NCI-H146 treated with DMSO at 0.1 percent for 48 hours (cell line): ENCODE data around the gene TEDC1.

Experiments used
- DNase-seq: peaks from one replicate; lab custom pipeline; 2025; ENCODE audit not compliant: unreplicated experiment; lab: John Stamatoyannopoulos, UW

TEDC1 gene

DNA sequence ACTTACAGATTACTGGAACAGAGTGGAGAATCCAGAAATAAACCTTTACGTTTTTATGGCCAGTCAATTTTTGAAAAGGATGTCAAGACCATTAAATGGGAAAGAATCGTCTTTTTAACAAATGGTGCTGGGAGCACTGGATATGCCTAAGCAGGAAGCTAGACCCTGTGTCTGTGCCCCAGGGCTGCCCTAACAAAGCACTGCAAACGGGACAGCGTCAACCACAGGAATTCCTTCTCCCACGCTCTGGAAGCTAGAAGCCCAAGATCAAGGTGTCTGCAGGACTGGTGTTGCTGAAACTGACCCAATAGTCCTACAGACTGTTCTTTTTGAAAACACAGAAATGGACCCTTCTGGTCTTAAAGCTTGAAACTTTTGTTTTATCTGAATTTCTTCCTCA is 26.1 kb downstream of the TEDC1 start:
- DNase-seq, result no peak

GRCh38 chr14:105519946-105520698 is 29.1 kb downstream of the TEDC1 start:
- no peak for DNase-seq

- no peak for DNase-seq
Measured at GRCh38 chr14:105525326-105525725, 34.3 kb downstream of the TEDC1 start.

DNA sequence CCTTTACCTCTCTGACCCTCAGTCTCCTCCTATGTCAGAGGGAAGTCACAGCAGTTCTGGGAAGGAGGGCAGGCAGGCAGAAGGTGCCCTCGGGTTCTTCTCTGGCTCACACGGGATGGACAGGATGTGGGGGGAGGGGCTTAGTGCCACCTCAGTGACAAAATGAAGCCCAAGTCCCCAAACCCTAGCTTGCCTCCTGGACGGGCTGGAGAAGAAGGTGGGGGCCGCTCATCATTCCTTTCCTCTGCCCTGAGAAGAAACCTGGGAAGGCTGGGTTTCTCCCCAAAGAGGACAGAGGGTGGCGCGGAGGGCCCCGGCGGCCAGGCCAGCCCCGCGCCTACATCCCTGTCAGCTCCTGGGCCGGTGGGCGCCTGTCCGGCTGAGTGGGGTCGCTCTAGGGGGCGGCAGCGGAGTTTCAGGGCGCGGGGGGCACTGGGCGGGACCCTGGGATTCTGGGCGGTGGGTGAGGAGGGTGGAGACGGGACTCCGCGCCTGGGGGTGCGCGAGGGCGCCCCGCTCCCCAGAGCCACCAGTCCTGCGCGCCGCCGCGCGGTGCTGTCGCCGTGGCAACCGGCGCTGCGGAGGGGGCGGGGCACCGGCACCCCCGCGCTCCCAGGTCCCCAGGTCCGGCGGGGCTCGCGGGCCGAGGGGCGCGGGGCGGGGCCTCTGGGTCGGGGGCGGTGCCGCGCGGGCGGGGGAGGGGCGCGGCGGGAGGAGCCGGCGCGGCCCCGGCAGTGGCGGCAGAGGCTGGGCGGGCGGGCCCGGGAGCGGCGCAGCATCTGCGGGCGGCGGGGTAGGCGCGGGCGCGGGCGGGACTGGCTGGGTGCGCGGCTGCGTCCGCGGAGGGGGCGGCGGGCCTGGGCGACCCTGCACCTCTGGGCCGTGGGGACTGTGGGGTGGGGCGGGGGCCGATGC is 35.1 kb downstream of the TEDC1 start, which contains the start of gene TMEM121:
Gene TMEM121 (plus strand): TSS at position 723 of the 915 bp plus-strand sequence. CDS start 2,252 bp downstream, outside the sequence.
- DNase-seq, result no peak

DNA sequence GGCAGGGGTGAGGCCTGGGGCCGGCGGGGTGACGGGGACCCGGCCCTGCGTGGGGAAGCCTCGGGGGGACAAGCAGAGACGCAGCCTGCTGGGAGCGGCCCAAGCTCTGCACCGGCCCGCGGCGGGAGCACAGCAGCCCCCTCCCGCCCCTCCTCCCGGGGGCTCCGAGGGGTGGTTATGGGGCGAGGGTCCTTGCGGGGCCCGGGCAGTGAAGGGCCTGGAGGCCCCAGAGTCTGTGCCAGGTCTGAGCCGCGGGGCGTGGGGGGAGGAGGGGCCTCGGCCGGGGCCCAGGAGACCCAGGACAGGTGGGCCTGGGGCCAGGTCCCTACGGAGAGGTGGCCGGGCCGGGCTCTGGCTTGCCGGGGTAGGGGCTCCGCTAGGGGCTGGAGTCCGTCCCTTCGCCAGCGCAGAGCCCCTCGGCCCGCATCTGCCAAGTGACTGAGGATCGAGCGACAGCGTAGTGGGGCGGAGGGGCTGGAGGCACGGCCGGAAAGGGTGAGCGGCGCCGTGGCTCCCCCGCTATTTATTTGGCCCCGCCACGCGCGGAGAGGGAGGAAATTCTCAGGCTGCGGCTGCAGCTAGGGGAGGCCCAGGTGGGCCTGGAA is 35.8 kb downstream of the TEDC1 start:
- DNase-seq, result no peak

DNA sequence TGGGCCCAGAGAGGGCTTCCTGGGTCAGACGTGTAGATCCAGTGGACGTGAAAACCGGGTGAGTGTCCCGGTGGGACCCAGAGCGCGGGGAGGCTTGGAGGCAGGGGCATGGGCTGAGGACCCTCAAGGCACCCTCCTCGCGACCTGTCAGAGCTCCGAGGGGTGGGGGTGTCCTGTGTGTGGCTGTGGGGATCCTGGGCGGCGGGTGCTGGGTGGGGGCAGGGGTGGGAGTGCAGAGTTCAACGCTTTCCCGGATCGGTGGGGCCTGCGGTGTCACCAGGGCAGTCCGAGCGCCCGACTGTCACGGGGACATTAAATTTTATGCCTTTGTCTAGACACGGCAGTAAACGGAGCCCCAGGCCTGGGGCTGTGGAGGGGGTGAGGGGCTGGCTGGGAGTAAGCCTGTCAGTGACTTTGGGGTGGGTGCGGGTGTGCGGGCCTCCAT is 36.4 kb downstream of the TEDC1 start:
- DNase-seq, result no peak

DNA sequence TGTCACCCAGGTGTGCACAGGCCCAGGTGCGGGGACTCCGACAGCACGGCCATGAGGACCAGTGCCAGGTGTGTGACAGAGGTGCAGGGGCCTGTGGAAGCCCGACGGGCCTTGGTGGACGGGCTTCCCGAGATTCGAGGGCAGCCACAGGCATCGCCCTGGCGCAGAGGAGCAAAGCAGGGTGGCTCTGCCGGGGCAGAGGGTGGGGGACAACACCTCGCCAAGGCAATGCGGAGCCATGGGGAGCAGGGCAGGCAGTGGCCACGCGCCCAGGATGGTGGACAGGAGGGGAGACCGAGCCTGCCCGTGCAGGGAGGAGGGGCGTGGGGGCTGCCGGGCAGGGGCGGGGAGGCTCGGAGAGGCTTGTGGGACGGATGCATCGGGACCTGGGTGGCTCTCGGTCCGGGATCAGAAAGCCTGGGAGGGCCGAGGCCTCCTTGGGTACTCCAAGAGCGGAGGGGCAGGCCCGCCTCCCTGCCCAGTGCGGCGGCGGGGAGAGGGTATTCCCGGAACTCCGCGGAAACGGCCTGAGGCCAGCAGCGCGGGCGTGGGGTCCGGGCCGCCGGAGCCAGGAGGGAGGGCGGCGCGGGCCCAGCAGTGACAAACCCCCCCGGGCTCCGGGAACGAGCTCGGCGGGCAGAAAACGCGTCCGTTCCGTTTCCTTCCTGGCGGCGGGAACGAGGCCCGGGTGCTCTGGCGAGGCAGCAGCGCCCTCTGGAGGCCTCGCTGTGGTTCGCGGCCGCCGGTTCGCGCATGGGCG is 37.0 kb downstream of the TEDC1 start:
- DNase-seq, result peak; percentile 39

GRCh38 chr14:105528586-105529318 is 37.7 kb downstream of the TEDC1 start:
- no peak for DNase-seq

DNA sequence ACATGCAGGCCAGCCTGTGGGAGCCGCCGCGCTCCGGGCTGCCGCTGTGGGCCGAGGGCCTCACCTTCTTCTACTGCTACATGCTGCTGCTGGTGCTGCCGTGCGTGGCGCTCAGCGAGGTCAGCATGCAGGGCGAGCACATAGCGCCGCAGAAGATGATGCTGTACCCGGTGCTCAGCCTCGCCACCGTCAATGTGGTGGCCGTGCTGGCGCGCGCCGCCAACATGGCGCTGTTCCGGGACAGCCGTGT is 38.2 kb downstream of the TEDC1 start:
- DNase-seq, result no peak

DNA sequence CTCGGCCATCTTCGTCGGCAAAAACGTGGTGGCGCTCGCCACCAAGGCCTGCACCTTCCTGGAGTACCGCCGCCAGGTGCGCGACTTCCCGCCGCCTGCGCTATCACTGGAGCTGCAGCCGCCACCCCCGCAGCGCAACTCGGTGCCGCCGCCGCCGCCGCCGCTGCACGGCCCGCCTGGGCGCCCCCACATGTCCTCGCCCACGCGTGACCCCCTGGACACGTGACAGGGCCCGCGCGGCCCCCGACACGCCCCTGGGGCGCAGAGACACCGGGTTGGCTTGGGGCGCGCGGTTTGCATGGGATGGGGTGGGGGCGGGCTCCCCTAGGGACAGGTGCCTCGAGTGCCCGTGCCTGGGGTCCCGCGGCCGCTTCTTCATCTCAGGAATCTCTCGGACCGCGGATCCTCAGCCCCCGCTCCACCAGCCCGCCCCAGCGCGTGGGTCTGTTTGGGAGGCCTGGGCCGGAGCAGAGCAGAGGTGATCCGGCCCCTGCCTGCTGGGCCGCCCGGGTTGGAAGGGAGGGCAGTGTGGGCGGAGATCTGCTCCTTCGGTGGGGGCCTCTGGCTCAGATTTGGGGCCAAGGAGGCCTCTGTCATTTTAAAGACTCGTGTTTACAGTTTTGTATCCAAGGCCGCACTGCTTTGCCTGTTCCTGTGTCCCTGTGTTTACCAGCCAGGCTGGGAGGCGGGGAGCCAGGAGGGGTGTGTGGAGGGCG is 38.7 kb downstream of the TEDC1 start:
- DNase-seq, result no peak

DNA sequence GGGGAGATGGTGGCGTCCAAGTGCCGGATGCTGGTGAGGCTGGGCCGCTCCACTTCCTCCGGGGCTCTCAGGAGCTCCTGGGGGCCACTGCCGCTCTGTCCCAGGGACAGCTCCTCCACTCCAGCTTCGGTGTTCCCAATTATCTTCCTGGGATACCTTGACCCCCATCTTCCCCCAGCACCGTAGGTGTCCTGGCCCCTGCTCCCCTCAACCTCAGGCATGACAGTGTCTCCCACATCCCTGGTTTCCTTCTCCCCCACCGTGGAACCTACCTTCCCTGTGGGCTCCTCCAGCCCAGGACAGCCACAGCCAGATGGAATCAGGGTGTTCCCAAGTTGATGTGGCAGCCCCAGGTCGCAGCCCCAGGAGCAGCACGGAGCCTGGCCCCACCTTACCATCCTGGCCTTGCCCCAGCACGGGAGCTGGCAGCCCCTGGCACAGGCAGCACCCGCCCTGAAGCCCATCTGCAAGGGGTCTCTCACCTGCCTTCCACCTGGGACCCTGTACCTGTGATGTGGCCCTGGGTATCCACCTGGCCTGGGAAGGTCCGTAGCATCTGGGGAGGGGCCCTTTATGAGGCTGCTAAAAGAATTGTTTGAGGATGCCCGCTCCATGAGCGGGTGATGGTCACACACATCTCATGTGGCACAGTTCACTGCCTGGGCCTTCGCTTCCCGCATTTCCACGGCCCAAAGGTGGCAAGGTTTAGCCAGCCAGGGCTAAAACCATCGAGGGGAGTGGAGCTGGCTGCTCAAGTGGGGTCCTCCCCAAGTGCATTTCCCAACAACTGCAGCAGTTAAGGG is 39.4 kb downstream of the TEDC1 start:
- DNase-seq, result no peak

DNA sequence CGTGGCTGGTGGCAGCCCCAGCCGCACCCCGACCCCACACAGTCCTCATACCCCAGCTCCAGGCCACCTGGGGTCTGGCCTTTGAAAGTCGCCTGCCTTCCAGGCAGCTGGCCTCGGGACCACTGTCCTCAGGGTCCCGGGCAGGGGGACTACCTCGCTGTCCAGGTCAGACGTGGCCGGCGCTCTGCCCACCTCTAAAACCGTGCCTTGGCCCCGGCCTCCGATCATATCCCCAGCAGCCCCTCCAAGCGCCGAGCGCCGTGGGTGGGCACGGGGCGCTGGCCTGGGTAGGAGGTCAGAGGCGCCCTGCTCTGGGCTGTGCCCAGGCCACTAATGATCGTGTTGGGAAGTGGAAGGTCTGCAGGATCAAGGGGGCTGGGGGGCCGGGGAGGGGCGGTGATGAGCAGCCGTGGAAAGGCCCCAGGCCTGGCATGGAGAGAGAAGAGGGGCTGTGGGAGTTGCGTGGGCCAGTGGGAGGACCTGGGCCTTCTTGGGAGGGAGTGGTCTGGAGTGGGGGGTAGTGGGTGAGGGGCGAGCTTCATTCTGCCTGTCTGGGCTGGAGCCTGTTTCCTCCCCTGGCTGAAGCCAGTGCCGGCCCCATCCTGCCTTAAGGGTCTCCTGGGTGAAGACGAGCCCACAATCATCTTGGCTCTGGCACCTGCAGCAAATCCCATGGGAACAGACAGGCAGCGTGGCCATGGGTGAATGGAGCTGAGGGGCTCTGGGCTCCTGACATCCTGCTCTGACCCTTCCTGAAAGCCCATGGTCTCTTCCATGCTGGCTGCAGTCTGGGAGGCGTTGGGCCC is 40.2 kb downstream of the TEDC1 start:
- no peak for DNase-seq

GRCh38 chr14:105531894-105532623 is 41.0 kb downstream of the TEDC1 start:
- no peak for DNase-seq

DNA sequence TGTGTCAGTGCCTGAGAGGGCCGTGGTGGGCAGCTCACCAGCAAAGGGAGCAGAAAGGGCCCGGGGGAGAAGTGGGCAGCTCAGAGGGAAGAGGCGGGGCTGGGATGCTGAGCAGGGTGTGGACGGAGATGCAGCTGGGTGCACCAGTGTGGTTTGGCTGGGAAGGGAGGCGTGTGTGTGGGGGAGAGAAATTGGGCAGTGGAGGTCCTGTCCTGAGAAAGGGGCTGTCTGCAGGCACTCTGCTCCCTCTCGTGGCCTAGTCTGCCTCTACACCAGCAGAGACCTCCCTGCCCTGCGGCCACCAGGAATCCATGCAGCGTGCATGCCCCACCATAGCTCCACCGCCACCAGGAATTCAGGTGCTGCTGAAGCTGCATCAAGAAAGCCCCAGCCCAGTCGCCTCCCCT is 41.7 kb downstream of the TEDC1 start:
- DNase-seq, result no peak

- DNase-seq, result no peak
Measured at GRCh38 chr14:105533391-105533790, 42.3 kb downstream of the TEDC1 start.

DNA sequence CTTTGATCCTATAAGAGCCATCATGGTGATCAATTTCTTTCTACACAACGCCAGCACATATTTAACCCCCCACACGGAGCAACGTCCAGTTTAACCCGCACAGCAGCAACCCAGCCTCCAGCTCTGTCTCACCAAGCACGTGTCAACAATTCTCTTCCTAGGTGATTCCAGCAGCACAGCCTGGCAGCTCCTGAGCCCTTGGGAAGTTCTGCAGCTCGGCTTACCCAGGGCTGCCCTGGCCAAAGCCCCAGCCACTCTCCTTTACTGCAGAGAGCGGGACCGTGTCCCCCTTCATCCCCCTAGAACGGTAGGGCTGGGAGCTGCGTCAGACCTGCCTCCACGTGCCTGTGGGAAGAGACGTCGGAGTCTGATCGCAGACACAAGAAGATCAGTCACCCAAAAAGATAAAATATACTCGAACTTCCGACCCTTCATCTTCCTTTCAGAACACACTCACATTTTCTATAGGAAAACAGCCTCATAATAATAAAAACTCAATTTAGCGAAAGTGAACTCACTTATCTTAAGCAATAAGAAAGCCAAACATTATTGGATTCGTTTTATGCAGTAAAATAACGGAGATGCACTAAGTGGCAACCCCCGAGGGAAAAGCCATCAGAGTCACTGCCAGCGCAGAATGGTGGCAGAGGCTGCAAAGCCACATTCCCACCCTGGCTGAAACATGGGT is 42.9 kb downstream of the TEDC1 start:
- DNase-seq, result no peak

- DNase-seq, result no peak
Measured at GRCh38 chr14:105534586-105534985, 43.5 kb downstream of the TEDC1 start.
